GM23248 (cell line): ENCODE data around the gene TBCEL.

Source experiments
- EZH2 ChIP-seq: fragments of 200-600 bp; sonication (generic); IDR thresholded peaks from 2 replicates; pipeline ENCODE4 v1.6.1; 2018; ENCODE audit warnings: antibody characterized with exemption, mild to moderate bottlenecking; ENCODE audit not compliant: insufficient read depth, poor library complexity, severe bottlenecking
- EZH2phosphoT487 ChIP-seq: fragments of 200-600 bp; sonication (generic); IDR thresholded peaks from 2 replicates; pipeline ENCODE4 v1.6.1; 2018; ENCODE audit warnings: antibody characterized with exemption, moderate library complexity, mild to moderate bottlenecking, low read depth; ENCODE audit not compliant: insufficient read depth

DNA sequence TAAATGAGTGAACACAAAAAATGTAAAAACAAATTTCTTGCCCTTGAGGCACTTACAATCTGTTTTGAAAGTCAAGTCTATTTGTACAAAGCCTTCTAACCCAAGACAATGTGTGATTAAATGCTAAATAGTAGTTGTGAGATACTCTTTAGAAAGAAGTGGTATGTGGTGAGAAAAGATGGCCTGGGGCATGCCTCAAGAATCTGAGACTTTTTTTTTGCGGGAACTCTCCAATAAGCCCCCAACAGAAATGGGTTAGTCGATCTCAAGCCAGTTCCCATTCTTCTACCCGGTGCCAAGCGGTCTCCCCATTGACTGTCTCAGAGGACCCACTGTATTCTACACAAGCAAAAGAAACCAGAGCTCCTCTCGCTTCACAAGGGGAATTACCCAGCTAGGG is 26.9 kb upstream of the TBCEL start:
- TF ChIP-seq EZH2 (no peak), EZH2phosphoT487 (no peak)
